ENCODE data around the gene MIOX. TPM values are rescaled to one million over a fixed set of nuclear protein-coding genes. Genes with fewer than 3 reads are reported as not detected.

Gene MIOX
- total and polyA plus RNA-seq, 2 of the 13 experiments (the other 11 are each of a cell fraction or from before 2014, with no cell fraction given): 1.5 to 2.9 TPM

DNA sequence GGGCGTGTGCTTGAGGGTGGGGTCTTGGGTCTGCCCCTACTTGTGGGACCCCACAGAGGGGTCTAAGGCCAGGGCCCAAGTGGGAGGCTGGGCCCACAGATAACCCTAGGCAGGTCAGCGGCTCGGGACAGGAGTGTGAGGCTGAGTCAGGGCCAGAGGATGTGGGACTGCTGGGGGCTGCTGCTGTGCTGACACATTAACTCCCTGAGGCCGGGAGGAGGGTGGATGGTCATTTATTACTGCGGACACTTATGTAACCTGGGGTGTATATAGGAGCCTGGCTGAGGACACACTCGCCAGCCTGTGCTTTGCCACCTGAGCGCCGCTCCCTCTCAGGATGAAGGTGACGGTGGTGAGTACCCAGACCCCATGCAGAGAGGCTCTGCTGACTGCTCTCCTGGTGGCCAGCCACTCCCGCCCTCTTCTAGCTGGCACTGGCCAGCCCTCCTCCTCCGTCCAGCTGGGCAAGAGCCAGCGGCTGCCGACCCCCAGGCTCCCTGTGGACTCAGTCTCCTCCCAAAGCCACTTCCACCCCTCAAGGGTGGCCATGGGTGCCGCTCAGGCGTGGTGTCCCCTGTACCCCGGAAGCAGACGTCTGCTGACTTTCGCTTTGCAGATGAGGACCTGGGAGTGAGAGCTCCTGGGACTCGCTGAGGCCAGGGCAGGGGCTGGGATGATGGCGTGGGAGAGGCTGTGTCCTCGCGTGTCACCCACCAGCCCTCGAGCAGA is at the start of gene MIOX (continued):
- TF ChIP-seq POLR2G (IDR thresholded peaks at IDR 0.05; ENCODE audit: low read depth, low read length): no peak
- TF ChIP-seq TAF1 (CRISPR knock-in tag; IDR thresholded peaks at IDR 0.05): peak; percentile 20; the same call in 1 of the 2 replicates
- TF ChIP-seq HNRNPL (IDR thresholded peaks at IDR 0.05; ENCODE audit: low read depth, low read length): 0 out of 2 replicates have a peak, but pooled peaks have one; percentile 30
- TF ChIP-seq ZNF652 (CRISPR knock-in tag; IDR thresholded peaks at IDR 0.05; ENCODE audit: borderline replicate concordance, low read depth): peak; percentile 53; the same call in 1 of the 2 replicates
- TF ChIP-seq FIP1L1 (IDR thresholded peaks at IDR 0.05; ENCODE audit: borderline replicate concordance, insufficient read depth, low read depth, low read length): no peak
- no peak for TF ChIP-seq NR1H2 (CRISPR knock-in tag; IDR thresholded peaks at IDR 0.05; ENCODE audit: borderline replicate concordance, low read depth)
- no peak for TF ChIP-seq ISL2 (CRISPR knock-in tag; IDR thresholded peaks at IDR 0.05)
- TF ChIP-seq ZKSCAN8 (CRISPR knock-in tag; IDR thresholded peaks at IDR 0.05; ENCODE audit: borderline replicate concordance): no peak
- TF ChIP-seq GABPB1 (CRISPR knock-in tag; IDR thresholded peaks at IDR 0.05): peak; percentile 88
- TF ChIP-seq ZNF781 (CRISPR knock-in tag; IDR thresholded peaks at IDR 0.05; ENCODE audit: borderline replicate concordance, not compliant biosample characterization): no peak
- no peak for TF ChIP-seq ZBTB10 (CRISPR knock-in tag; IDR thresholded peaks at IDR 0.05; ENCODE audit: borderline replicate concordance)
- no peak for TF ChIP-seq IKZF1 (IDR thresholded peaks at IDR 0.05)
- 0 out of 2 replicates have a peak, but pooled peaks have one; percentile 41 for TF ChIP-seq ZNF335 (CRISPR knock-in tag; IDR thresholded peaks at IDR 0.05)
- no peak for TF ChIP-seq ZNF878 (CRISPR knock-in tag; IDR thresholded peaks at IDR 0.05)
- peak; percentile 23 to 39; a peak in 1 of 4 replicates for TF ChIP-seq POLR2A (IDR thresholded peaks at IDR 0.05; ENCODE audit: insufficient read depth in 1 of 2, low read depth in 2 of 2, low read length in 2 of 2)
- TF ChIP-seq ZNF136 (CRISPR knock-in tag; IDR thresholded peaks at IDR 0.05; ENCODE audit: low read depth): no peak
- no peak for TF ChIP-seq ZEB1 (IDR thresholded peaks at IDR 0.05; ENCODE audit: insufficient replicate concordance, low read depth)
- no peak for TF ChIP-seq MAFF (IDR thresholded peaks at IDR 0.05; ENCODE audit: low read depth, low read length)
- TF ChIP-seq RFXANK (CRISPR knock-in tag; IDR thresholded peaks at IDR 0.05): no peak
- 0 out of 2 replicates have a peak, but pooled peaks have one; percentile 9 for TF ChIP-seq GATAD1 (CRISPR knock-in tag; IDR thresholded peaks at IDR 0.05)
- TF ChIP-seq TCF7 (IDR thresholded peaks at IDR 0.05; ENCODE audit: low read depth): no peak
- no peak for TF ChIP-seq KMT2A (CRISPR knock-in tag; IDR thresholded peaks at IDR 0.05)
- TF ChIP-seq, protein P1, sequence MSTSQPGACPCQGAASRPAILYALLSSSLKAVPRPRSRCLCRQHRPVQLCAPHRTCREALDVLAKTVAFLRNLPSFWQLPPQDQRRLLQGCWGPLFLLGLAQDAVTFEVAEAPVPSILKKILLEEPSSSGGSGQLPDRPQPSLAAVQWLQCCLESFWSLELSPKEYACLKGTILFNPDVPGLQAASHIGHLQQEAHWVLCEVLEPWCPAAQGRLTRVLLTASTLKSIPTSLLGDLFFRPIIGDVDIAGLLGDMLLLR (CRISPR knock-in tag; IDR thresholded peaks at IDR 0.05): no peak
- TF ChIP-seq ZNF275 (CRISPR knock-in tag; IDR thresholded peaks at IDR 0.05; ENCODE audit: borderline replicate concordance): no peak
- TF ChIP-seq ZNF451 (CRISPR knock-in tag; IDR thresholded peaks at IDR 0.05): no peak
- no peak for TF ChIP-seq ZNF274 (CRISPR knock-in tag; IDR thresholded peaks at IDR 0.05)
- no peak for TF ChIP-seq CEBPG (CRISPR knock-in tag; IDR thresholded peaks at IDR 0.05)
- TF ChIP-seq HCFC1 (IDR thresholded peaks at IDR 0.05; ENCODE audit: low read depth, low read length): no peak
